K562 (cell line): ENCODE results near the gene OR10A7. TPM values are rescaled to one million over a fixed set of nuclear protein-coding genes. Genes with fewer than 3 reads are reported as not detected.

ENCODE experiments used
- ATAC-seq: fragments of 200-7000 bp; cut with Tn5 transposase; 3 replicates; pipeline ENCODE4 v1.9.1; 2020; ENCODE audit warnings: moderate library complexity
- BruUV-seq: library from RNA; stranded (reverse); fragments of 400-500 nt; replicated peaks from 2 replicates; lab custom pipeline; 2021; lab: Mats Ljungman, UMichigan
- CTCF ChIA-PET: fragments of 300-600 bp; formaldehyde crosslinking; extraction: SDS; loops from one replicate; lab custom pipeline; 2021; ENCODE audit warnings: low intra/inter-chr PET ratio; lab: Yijun Ruan, JAX
- POLR2A ChIA-PET: fragments of 300-600, 350-650 bp; sonication (Branson Sonifier 250); formaldehyde crosslinking; extraction: SDS; loops from one replicate; lab custom pipeline; 2021; ENCODE audit warnings: antibody characterized with exemption, inconsistent platforms; lab: Yijun Ruan, JAX
- DNase-seq, 4 experiments: peaks; one replicate each; pipeline versions ENCODE4 v3.0.0 to v3.0.0-alpha.2; 2011 to 2018; ENCODE audit warnings: low spot score in 3 of 4, mixed read lengths in 3 of 4; ENCODE audit errors: extremely low read depth in 1 of 4
- FAIRE-seq: peaks from 2 replicates; lab custom pipeline; 2011; peaks lifted over from hg19 to GRCh38; lab: Jason Lieb, UNC
- H2AFZ ChIP-seq: 2 replicates; pipeline ENCODE4 v1.6.0; 2011; ENCODE audit warnings: low read depth, low read length, control low read depth, inconsistent platforms
- H3K27ac ChIP-seq: fragments of 200-600 bp; 3 replicates; pipeline ENCODE4 v1.8.0; 2011; ENCODE audit warnings: low read depth, mild to moderate bottlenecking, control low read depth, inconsistent platforms, low read length, moderate library complexity, mixed read lengths; ENCODE audit errors: extremely low read depth
- H3K27me3 ChIP-seq, 2 experiments: fragments of 300-600 bp in 1 of 2; 2 replicates in 1 of 2; 3 replicates in 1 of 2; pipeline versions ENCODE4 v1.6.0 to v1.8.0; 2011; ENCODE audit warnings: inconsistent platforms in 2 of 2, low read length in 2 of 2, mild to moderate bottlenecking in 1 of 2, mixed read lengths in 1 of 2, moderate library complexity in 1 of 2; ENCODE audit not compliant: control insufficient read depth in 2 of 2, insufficient read depth in 2 of 2
- H3K36me3 ChIP-seq: fragments of 300-600 bp; 3 replicates; pipeline ENCODE4 v1.8.0; 2011; ENCODE audit warnings: mild to moderate bottlenecking, low read length, inconsistent platforms; ENCODE audit not compliant: control insufficient read depth, insufficient read depth
- H3K4me1 ChIP-seq, 2 experiments: fragments of 200-600 bp in 1 of 2; replicated peaks in 1 of 2; 2 replicates in 1 of 2; 3 replicates in 1 of 2; pipeline versions ENCODE4 v1.5.1 to v1.8.0; 2011; ENCODE audit warnings: inconsistent platforms in 2 of 2, low read length in 2 of 2, mild to moderate bottlenecking in 1 of 2, mixed read lengths in 1 of 2, moderate library complexity in 1 of 2; ENCODE audit not compliant: control insufficient read depth in 2 of 2, insufficient read depth in 2 of 2
- H3K4me2 ChIP-seq: 2 replicates; pipeline ENCODE4 v1.6.1; 2011; ENCODE audit warnings: low read length, control low read depth, inconsistent platforms, mixed read lengths; ENCODE audit not compliant: insufficient read depth
- H3K4me3 ChIP-seq: fragments of 200-600 bp; sonication (generic), shearing (Covaris generic); 2 replicates; pipeline ENCODE4 v1.5.1; 2016; ENCODE audit warnings: control low read depth, inconsistent platforms
- H3K79me2 ChIP-seq: fragments of 200-600 bp; 3 replicates; pipeline ENCODE4 v1.8.0; 2011; ENCODE audit warnings: low read length, inconsistent platforms; ENCODE audit not compliant: control insufficient read depth, insufficient read depth
- H3K9ac ChIP-seq, 2 experiments: 2 replicates each; pipeline versions ENCODE4 v1.6.0 to v1.6.1; 2011; ENCODE audit warnings: low read depth in 2 of 2, low read length in 2 of 2, control low read depth in 1 of 2, inconsistent platforms in 1 of 2, mild to moderate bottlenecking in 1 of 2, mixed read lengths in 1 of 2; ENCODE audit not compliant: insufficient read depth in 1 of 2
- H3K9me1 ChIP-seq: one replicate; pipeline ENCODE4 v1.6.0; 2011; ENCODE audit warnings: inconsistent platforms, mild to moderate bottlenecking, low read length, moderate library complexity; ENCODE audit not compliant: control insufficient read depth, insufficient read depth
- H3K9me3 ChIP-seq: replicated peaks from 2 replicates; pipeline ENCODE4 v1.5.1; 2011; ENCODE audit warnings: low read depth, low read length, inconsistent platforms; ENCODE audit not compliant: control insufficient read depth, insufficient read depth
- H4K20me1 ChIP-seq: replicated peaks from 2 replicates; pipeline ENCODE4 v1.6.1; 2011; ENCODE audit warnings: low read length, inconsistent platforms, mixed read lengths; ENCODE audit not compliant: control insufficient read depth, insufficient read depth
- ARID1B ChIP-seq: fragments of 450-650 bp; IDR thresholded peaks from 2 replicates; pipeline ENCODE4 v1.6.1; 2016; ENCODE audit warnings: antibody characterized with exemption, mild to moderate bottlenecking, inconsistent platforms
- CBFA2T2 ChIP-seq: fragments of 450-650 bp; conservative IDR thresholded peaks from 2 replicates; pipeline ENCODE4 v1.6.1; 2017; ENCODE audit warnings: mild to moderate bottlenecking
- CBFA2T3 ChIP-seq: fragments of 450-650 bp; IDR thresholded peaks from 2 replicates; pipeline ENCODE4 v1.6.1; 2017
- MYNN ChIP-seq, 2 experiments: sonication (generic); formaldehyde crosslinking in 1 of 2; IDR thresholded peaks; 2 replicates each; pipeline versions ENCODE4 v1.5.0 to v1.6.1; 2016 to 2020; ENCODE audit warnings: antibody characterized with exemption in 1 of 2, missing genetic modification reagents in 1 of 2
- TAL1 ChIP-seq: fragments of 450-650 bp; IDR thresholded peaks from 2 replicates; pipeline ENCODE4 v1.6.1; 2016; ENCODE audit warnings: mild to moderate bottlenecking
- TEAD4 ChIP-seq, 2 experiments: sonication (generic) in 1 of 2; formaldehyde crosslinking in 1 of 2; IDR thresholded peaks; 2 replicates each; pipeline versions ENCODE4 v1.6.1 to v1.8.0; 2012 to 2022; ENCODE audit warnings: borderline replicate concordance in 1 of 2, inconsistent platforms in 1 of 2, low read length in 1 of 2, mild to moderate bottlenecking in 1 of 2, missing genetic modification reagents in 1 of 2
- ZNF609 ChIP-seq: sonication (generic); formaldehyde crosslinking; IDR thresholded peaks from 2 replicates; pipeline ENCODE4 v1.8.1; 2023; ENCODE audit warnings: missing genetic modification reagents, mild to moderate bottlenecking, borderline replicate concordance
- WGBS: fragments of 100-300 bp; shearing (Covaris generic); methylation state at CpG from one replicate; pipeline ENCODE4 v1.1.6; 2016; ENCODE audit warnings: low coverage, mixed read lengths; ENCODE audit not compliant: insufficient coverage; ENCODE audit errors: missing lambda C conversion rate; 5-methylcytosine and 5-hydroxymethylcytosine counted together
- in situ Hi-C: fragments of 300-500 bp; cut with MboI; formaldehyde crosslinking; loops from 4 replicates; pipeline ENCODE4 v1.15.0; 2018; ENCODE audit warnings: inconsistent platforms, mixed read lengths
- intact Hi-C: fragments of 100-400 bp; cut with micrococcal nuclease; formaldehyde crosslinking; loops from 2 replicates; pipeline ENCODE4 v1.14.2; 2022
- polyA plus RNA-seq, 8 experiments: library from polyadenylated mRNA; depleted of rRNA in 4 of 8; stranded (reverse) in 5 of 8; unstranded in 3 of 8; fragments of >200 nt; fragmentation: Nextera tagmentation in 2 of 8; fragmentation: Illumina TruSeq in 1 of 8; extraction: Ambion mirVana in 2 of 8; extraction: Trizol in 1 of 8; gene quantifications; 2 replicates each; pipeline versions ENCODE4 v1.2.1 to v1.2.3, GENCODE V29; 2011 to 2014; ENCODE audit warnings: inconsistent platforms in 1 of 8, missing spikeins in 1 of 8
- total RNA-seq, 7 experiments: library from RNA; depleted of rRNA in 6 of 7; stranded (reverse); fragments of >200 nt in 6 of 7; fragmentation: Illumina TruSeq in 2 of 7; extraction: Trizol in 2 of 7; gene quantifications; 2 replicates each; pipeline versions ENCODE4 v1.2.1 to v1.2.3, GENCODE V29; 2011 to 2021; ENCODE audit warnings: low replicate concordance in 1 of 7

Gene OR10A7
- total and polyA plus RNA-seq, 9 of the 15 experiments (the other 6 are each of a cell fraction or from before 2014, with no cell fraction given), result not detected

GRCh38 chr12:55258303-55258702 lies 37.5 kb downstream of the OR10A7 start:
- Histone ChIP-seq H3K9ac (no peak overlapping the region), H3K27me3 (no peaks in the 10 kb centered on the region), H3K4me1 (no peaks in the 10 kb centered on the region), H3K79me2 (no peaks in the 10 kb centered on the region), H3K27ac (no peak overlapping the region), H3K9me3 (no peaks in the 10 kb centered on the region)
- BruUV-seq, result no TSS peak
- FAIRE-seq, result no peak
- POLR2A ChIA-PET, result no interaction called here
- no peak for DNase-seq
- peak; percentile 42 for TF ChIP-seq TEAD4 (IDR thresholded peaks at IDR 0.05; ENCODE audit: low read length)
- no peak for TF ChIP-seq TEAD4 (CRISPR knock-in tag; IDR thresholded peaks at IDR 0.05; ENCODE audit: borderline replicate concordance)
- TF ChIP-seq CBFA2T2, result peak; percentile 30; the same call in 1 of the 2 replicates
- TF ChIP-seq ARID1B, result peak; percentile 24; the same call in 1 of the 2 replicates
- TF ChIP-seq ZNF609 (CRISPR knock-in tag), result no peak
- no peak for TF ChIP-seq MYNN (IDR thresholded peaks at IDR 0.05)
- TF ChIP-seq MYNN (CRISPR knock-in tag; IDR thresholded peaks at IDR 0.05), result no peak
- peak; percentile 61 for TF ChIP-seq TAL1
- TF ChIP-seq CBFA2T3, result peak; percentile 67
- TF ChIP-seq, all 486 proteins: peak for 5
- H2AFZ ChIP-seq, result no peak overlapping the region
- in situ Hi-C loops (no loop called here), intact Hi-C loops (no loop called here)
- 0% methylated on average over 2 of the region's 2 CpGs for WGBS
- H3K9me1 ChIP-seq, result no peaks in the 10 kb centered on the region
- no peak overlapping the region for H3K4me2 ChIP-seq
- H3K4me3 ChIP-seq, result no peak overlapping the region
- CTCF ChIA-PET, result no interaction called here
- H3K36me3 ChIP-seq, result no peaks in the 10 kb centered on the region
- H4K20me1 ChIP-seq, result no peaks in the 10 kb centered on the region
- no peak for ATAC-seq

Other genes starting within 250 kb of the OR10A7 start
Only the 7 nearest of the 12 such genes appear.
- gene OR9K2, start 94.6 kb upstream of the OR10A7 start, total RNA-seq (2014; rRNA removed), result not detected in 2 replicates
- not detected in 2 replicates for gene OR9K2, start 94.6 kb upstream of the OR10A7 start, total RNA-seq (2014; rRNA removed; fragmentation: Illumina TruSeq; extraction: Trizol)
- not detected in 2 replicates for gene OR9K2, start 94.6 kb upstream of the OR10A7 start, total RNA-seq (2015; rRNA removed; fragmentation: Illumina TruSeq; extraction: Trizol)
- gene OR9K2, start 94.6 kb upstream of the OR10A7 start, total RNA-seq (2021), result not detected in 2 replicates
- not detected in 2 replicates for gene OR9K2, start 94.6 kb upstream of the OR10A7 start, polyA plus RNA-seq (2011; rRNA removed)
- not detected in 2 replicates for gene OR9K2, start 94.6 kb upstream of the OR10A7 start, polyA plus RNA-seq (2014; fragmentation: Illumina TruSeq; extraction: Trizol)
- not detected for gene OR9K2, start 94.6 kb upstream of the OR10A7 start, polyA plus RNA-seq (2014; fragmentation: Nextera tagmentation; extraction: Ambion mirVana)
- gene OR9K2, start 94.6 kb upstream of the OR10A7 start, polyA plus RNA-seq (2014; rRNA removed), result not detected in 2 replicates
- gene OR6C74, start 23.6 kb downstream of the OR10A7 start, total RNA-seq (2014; rRNA removed), result not detected in 2 replicates
- not detected in 2 replicates for gene OR6C74, start 23.6 kb downstream of the OR10A7 start, total RNA-seq (2014; rRNA removed; fragmentation: Illumina TruSeq; extraction: Trizol)
- gene OR6C74, start 23.6 kb downstream of the OR10A7 start, total RNA-seq (2015; rRNA removed; fragmentation: Illumina TruSeq; extraction: Trizol), result not detected in 2 replicates
- not detected in 2 replicates for gene OR6C74, start 23.6 kb downstream of the OR10A7 start, total RNA-seq (2021)
- gene OR6C74, start 23.6 kb downstream of the OR10A7 start, polyA plus RNA-seq (2011; rRNA removed), result not detected in 2 replicates
- not detected in 2 replicates for gene OR6C74, start 23.6 kb downstream of the OR10A7 start, polyA plus RNA-seq (2014; fragmentation: Illumina TruSeq; extraction: Trizol)
- not detected for gene OR6C74, start 23.6 kb downstream of the OR10A7 start, polyA plus RNA-seq (2014; fragmentation: Nextera tagmentation; extraction: Ambion mirVana)
- gene OR6C74, start 23.6 kb downstream of the OR10A7 start, polyA plus RNA-seq (2014; rRNA removed), result not detected in 2 replicates
- gene OR6C6, start 75.5 kb downstream of the OR10A7 start, total RNA-seq (2014; rRNA removed), result not detected in 2 replicates
- not detected in 2 replicates for gene OR6C6, start 75.5 kb downstream of the OR10A7 start, total RNA-seq (2014; rRNA removed; fragmentation: Illumina TruSeq; extraction: Trizol)
- gene OR6C6, start 75.5 kb downstream of the OR10A7 start, total RNA-seq (2015; rRNA removed; fragmentation: Illumina TruSeq; extraction: Trizol), result not detected in 2 replicates
- not detected in 2 replicates for gene OR6C6, start 75.5 kb downstream of the OR10A7 start, total RNA-seq (2021)
- gene OR6C6, start 75.5 kb downstream of the OR10A7 start, polyA plus RNA-seq (2011; rRNA removed), result not detected in 2 replicates
- not detected in 2 replicates for gene OR6C6, start 75.5 kb downstream of the OR10A7 start, polyA plus RNA-seq (2014; fragmentation: Illumina TruSeq; extraction: Trizol)
- gene OR6C6, start 75.5 kb downstream of the OR10A7 start, polyA plus RNA-seq (2014; fragmentation: Nextera tagmentation; extraction: Ambion mirVana), result not detected
- not detected in 2 replicates for gene OR6C6, start 75.5 kb downstream of the OR10A7 start, polyA plus RNA-seq (2014; rRNA removed)
- not detected in 2 replicates for gene OR6C1, start 93.3 kb downstream of the OR10A7 start, total RNA-seq (2014; rRNA removed)
- not detected in 2 replicates for gene OR6C1, start 93.3 kb downstream of the OR10A7 start, total RNA-seq (2014; rRNA removed; fragmentation: Illumina TruSeq; extraction: Trizol)
- gene OR6C1, start 93.3 kb downstream of the OR10A7 start, total RNA-seq (2015; rRNA removed; fragmentation: Illumina TruSeq; extraction: Trizol), result not detected in 2 replicates
- not detected in 2 replicates for gene OR6C1, start 93.3 kb downstream of the OR10A7 start, total RNA-seq (2021)
- not detected in 2 replicates for gene OR6C1, start 93.3 kb downstream of the OR10A7 start, polyA plus RNA-seq (2011; rRNA removed)
- gene OR6C1, start 93.3 kb downstream of the OR10A7 start, polyA plus RNA-seq (2014; fragmentation: Illumina TruSeq; extraction: Trizol), result not detected in 2 replicates
- not detected for gene OR6C1, start 93.3 kb downstream of the OR10A7 start, polyA plus RNA-seq (2014; fragmentation: Nextera tagmentation; extraction: Ambion mirVana)
- not detected in 2 replicates for gene OR6C1, start 93.3 kb downstream of the OR10A7 start, polyA plus RNA-seq (2014; rRNA removed)
- not detected in 2 replicates for gene OR6C3, start 109.7 kb downstream of the OR10A7 start, total RNA-seq (2014; rRNA removed)
- gene OR6C3, start 109.7 kb downstream of the OR10A7 start, total RNA-seq (2014; rRNA removed; fragmentation: Illumina TruSeq; extraction: Trizol), result not detected in 2 replicates
- gene OR6C3, start 109.7 kb downstream of the OR10A7 start, total RNA-seq (2015; rRNA removed; fragmentation: Illumina TruSeq; extraction: Trizol), result not detected in 2 replicates
- gene OR6C3, start 109.7 kb downstream of the OR10A7 start, total RNA-seq (2021), result not detected in 2 replicates
- gene OR6C3, start 109.7 kb downstream of the OR10A7 start, polyA plus RNA-seq (2011; rRNA removed), result not detected in 2 replicates
- gene OR6C3, start 109.7 kb downstream of the OR10A7 start, polyA plus RNA-seq (2014; fragmentation: Illumina TruSeq; extraction: Trizol), result not detected in 2 replicates
- not detected for gene OR6C3, start 109.7 kb downstream of the OR10A7 start, polyA plus RNA-seq (2014; fragmentation: Nextera tagmentation; extraction: Ambion mirVana)
- not detected in 2 replicates for gene OR6C3, start 109.7 kb downstream of the OR10A7 start, polyA plus RNA-seq (2014; rRNA removed)
- not detected in 2 replicates for gene OR6C75, start 141.9 kb downstream of the OR10A7 start, total RNA-seq (2014; rRNA removed)
- not detected in 2 replicates for gene OR6C75, start 141.9 kb downstream of the OR10A7 start, total RNA-seq (2014; rRNA removed; fragmentation: Illumina TruSeq; extraction: Trizol)
- gene OR6C75, start 141.9 kb downstream of the OR10A7 start, total RNA-seq (2015; rRNA removed; fragmentation: Illumina TruSeq; extraction: Trizol), result not detected in 2 replicates
- gene OR6C75, start 141.9 kb downstream of the OR10A7 start, total RNA-seq (2021), result not detected in 2 replicates
- gene OR6C75, start 141.9 kb downstream of the OR10A7 start, polyA plus RNA-seq (2011; rRNA removed), result not detected in 2 replicates
- gene OR6C75, start 141.9 kb downstream of the OR10A7 start, polyA plus RNA-seq (2014; fragmentation: Illumina TruSeq; extraction: Trizol), result not detected in 2 replicates
- gene OR6C75, start 141.9 kb downstream of the OR10A7 start, polyA plus RNA-seq (2014; fragmentation: Nextera tagmentation; extraction: Ambion mirVana), result not detected
- not detected in 2 replicates for gene OR6C75, start 141.9 kb downstream of the OR10A7 start, polyA plus RNA-seq (2014; rRNA removed)
- gene OR6C65, start 179.5 kb downstream of the OR10A7 start, total RNA-seq (2014; rRNA removed), result not detected in 2 replicates
- gene OR6C65, start 179.5 kb downstream of the OR10A7 start, total RNA-seq (2014; rRNA removed; fragmentation: Illumina TruSeq; extraction: Trizol), result not detected in 2 replicates
- gene OR6C65, start 179.5 kb downstream of the OR10A7 start, total RNA-seq (2015; rRNA removed; fragmentation: Illumina TruSeq; extraction: Trizol), result not detected in 2 replicates
- not detected in 2 replicates for gene OR6C65, start 179.5 kb downstream of the OR10A7 start, total RNA-seq (2021)
- gene OR6C65, start 179.5 kb downstream of the OR10A7 start, polyA plus RNA-seq (2011; rRNA removed), result not detected in 2 replicates
- not detected in 2 replicates for gene OR6C65, start 179.5 kb downstream of the OR10A7 start, polyA plus RNA-seq (2014; fragmentation: Illumina TruSeq; extraction: Trizol)
- gene OR6C65, start 179.5 kb downstream of the OR10A7 start, polyA plus RNA-seq (2014; fragmentation: Nextera tagmentation; extraction: Ambion mirVana), result not detected
- not detected in 2 replicates for gene OR6C65, start 179.5 kb downstream of the OR10A7 start, polyA plus RNA-seq (2014; rRNA removed)